GM12878 (cell line): Measurements from ENCODE around the gene PALMD. TPM values are rescaled to one million over a fixed set of nuclear protein-coding genes. Genes with fewer than 3 reads are reported as not detected.

Experiments
- ATAC-seq: fragments of 200-7000 bp; cut with Tn5 transposase; 3 replicates; pipeline ENCODE4 v1.9.1; 2020; ENCODE audit warnings: mild to moderate bottlenecking, moderate library complexity
- BruUV-seq: library from RNA; stranded (reverse); fragments of 400-500 nt; replicated peaks from 2 replicates; lab custom pipeline; 2021; lab: Mats Ljungman, UMichigan
- CTCF ChIA-PET: fragments of 300-600 bp; sonication (Branson Sonifier 250); formaldehyde crosslinking; extraction: SDS; loops from one replicate; lab custom pipeline; 2021; ENCODE audit warnings: inconsistent platforms; lab: Yijun Ruan, JAX
- POLR2A ChIA-PET: fragments of 350-600 bp; formaldehyde crosslinking; extraction: SDS; loops from one replicate; lab custom pipeline; 2021; ENCODE audit warnings: inconsistent platforms; lab: Charles Lee
- RAD21 ChIA-PET: fragments of 300-600 bp; sonication (Branson Sonifier 250); formaldehyde crosslinking; loops from one replicate; lab custom pipeline; 2023; ENCODE audit warnings: antibody characterized with exemption; ENCODE audit not compliant: unreplicated experiment; lab: Charles Lee
- SMC1A ChIA-PET: fragments of 300-600 bp; sonication (Branson Sonifier 250); formaldehyde crosslinking; loops from one replicate; lab custom pipeline; 2023; ENCODE audit not compliant: unreplicated experiment, uncharacterized antibody; lab: Charles Lee
- DNase-seq: peaks from one replicate; pipeline ENCODE4 v3.0.0-alpha.2; 2011; ENCODE audit warnings: low read depth, low spot score
- FAIRE-seq: peaks from 3 replicates; lab custom pipeline; 2011; peaks lifted over from hg19 to GRCh38; lab: Jason Lieb, UNC
- H2AFZ ChIP-seq: 2 replicates; pipeline ENCODE4 v1.6.0; 2011; ENCODE audit warnings: low read depth, low read length, control low read depth; ENCODE audit not compliant: control insufficient read depth
- H3K27ac ChIP-seq: 2 replicates; pipeline ENCODE4 v1.5.1; 2011; ENCODE audit warnings: control low read depth; ENCODE audit not compliant: control insufficient read depth, insufficient read depth
- H3K27me3 ChIP-seq, 2 experiments: replicated peaks in 1 of 2; 2 replicates each; pipeline versions ENCODE4 v1.6.0 to v1.6.1; 2011; ENCODE audit warnings: low read length in 1 of 2; ENCODE audit not compliant: control insufficient read depth in 2 of 2, insufficient read depth in 2 of 2
- H3K36me3 ChIP-seq, 2 experiments: 2 replicates each; pipeline ENCODE4 v1.5.1; 2011; ENCODE audit warnings: low read length in 1 of 2; ENCODE audit not compliant: control insufficient read depth in 2 of 2, insufficient read depth in 2 of 2
- H3K4me1 ChIP-seq: 2 replicates; pipeline ENCODE4 v1.6.1; 2011; ENCODE audit warnings: mild to moderate bottlenecking, low read length, moderate library complexity, mixed read lengths; ENCODE audit not compliant: control insufficient read depth, insufficient read depth
- H3K4me2 ChIP-seq: 2 replicates; pipeline ENCODE4 v1.6.0; 2011; ENCODE audit warnings: control low read depth; ENCODE audit not compliant: control insufficient read depth, insufficient read depth
- H3K4me3 ChIP-seq: fragments of 200-600 bp; sonication (generic); 2 replicates; pipeline ENCODE4 v1.5.1; 2016
- H3K79me2 ChIP-seq: 2 replicates; pipeline ENCODE4 v1.6.0; 2011; ENCODE audit warnings: low read length; ENCODE audit not compliant: control insufficient read depth, insufficient read depth
- H3K9ac ChIP-seq: 2 replicates; pipeline ENCODE4 v1.8.0; 2011; ENCODE audit warnings: low read length, control low read depth, mixed read lengths; ENCODE audit not compliant: control insufficient read depth, insufficient read depth
- H3K9me3 ChIP-seq: replicated peaks from 3 replicates; pipeline ENCODE4 v1.5.1; 2011; ENCODE audit warnings: mild to moderate bottlenecking, low read length; ENCODE audit not compliant: control insufficient read depth, insufficient read depth
- H4K20me1 ChIP-seq: 2 replicates; pipeline ENCODE4 v1.6.0; 2011; ENCODE audit not compliant: control insufficient read depth, insufficient read depth
- ATF7 ChIP-seq: fragments of 450-650 bp; IDR thresholded peaks from 2 replicates; pipeline ENCODE4 v1.6.1; 2016; ENCODE audit warnings: low read depth, mild to moderate bottlenecking
- CREM ChIP-seq: IDR thresholded peaks from 2 replicates; pipeline ENCODE4 v1.6.1; 2014; ENCODE audit warnings: antibody characterized with exemption, low read depth
- MEF2B ChIP-seq: fragments of 450-650 bp; IDR thresholded peaks from 2 replicates; pipeline ENCODE4 v1.6.1; 2018; ENCODE audit warnings: mild to moderate bottlenecking, moderate library complexity; ENCODE audit not compliant: partially characterized antibody, poor library complexity, severe bottlenecking
- NBN ChIP-seq: fragments of 450-650 bp; IDR thresholded peaks from 2 replicates; pipeline ENCODE4 v1.6.1; 2016
- NFYB ChIP-seq: IDR thresholded peaks from 2 replicates; pipeline ENCODE4 v1.6.1; 2011; ENCODE audit warnings: low read depth, mild to moderate bottlenecking, low read length, improper control_type of control experiment, moderate library complexity; ENCODE audit not compliant: insufficient read depth
- NRF1 ChIP-seq: conservative IDR thresholded peaks from 2 replicates; pipeline ENCODE4 v1.6.1; 2011; ENCODE audit warnings: mild to moderate bottlenecking, low read depth, low read length, improper control_type of control experiment
- RBBP5 ChIP-seq: fragments of 200-600 bp; sonication (generic); conservative IDR thresholded peaks from 2 replicates; pipeline ENCODE4 v1.6.1; 2016
- RELA ChIP-seq: fragments of 450-650 bp; IDR thresholded peaks from 2 replicates; pipeline ENCODE4 v1.8.0; 2014; ENCODE audit warnings: borderline replicate concordance; ENCODE audit not compliant: partially characterized antibody
- SMAD5 ChIP-seq: IDR thresholded peaks from 2 replicates; pipeline ENCODE4 v1.6.1; 2016; ENCODE audit warnings: antibody characterized with exemption, low read depth
- SUPT20H ChIP-seq: IDR thresholded peaks from 2 replicates; pipeline ENCODE4 v1.6.1; 2011; ENCODE audit warnings: low read depth, mild to moderate bottlenecking, low read length, moderate library complexity, borderline replicate concordance; ENCODE audit not compliant: control insufficient read depth
- TARDBP ChIP-seq: IDR thresholded peaks from 2 replicates; pipeline ENCODE4 v1.6.1; 2016; ENCODE audit warnings: borderline replicate concordance
- WRNIP1 ChIP-seq: IDR thresholded peaks from 2 replicates; pipeline ENCODE4 v1.6.1; 2011; ENCODE audit warnings: low read depth, low read length, improper control_type of control experiment, borderline replicate concordance
- YY1 ChIP-seq: IDR thresholded peaks from 2 replicates; pipeline ENCODE4 v1.6.1; 2011; ENCODE audit warnings: low read depth, mild to moderate bottlenecking, low read length
- WGBS: methylation state at CpG from one replicate; pipeline ENCODE4 v1.1.6; 2016; ENCODE audit warnings: low lambda C conversion rate; ENCODE audit not compliant: insufficient replicate concordance, insufficient coverage; ENCODE audit errors: missing lambda C conversion rate; 5-methylcytosine and 5-hydroxymethylcytosine counted together
- in situ Hi-C: fragments of 300-500 bp; cut with MboI; formaldehyde crosslinking; loops from 9 replicates; pipeline ENCODE4 v1.14.3; 2018; ENCODE audit warnings: mixed read lengths
- intact Hi-C: fragments of 100-400 bp; cut with micrococcal nuclease; formaldehyde crosslinking; loops from one replicate; pipeline ENCODE4 v1.14.2; 2022; ENCODE audit not compliant: unreplicated experiment
- polyA plus RNA-seq, 11 experiments: library from polyadenylated mRNA; depleted of rRNA in 4 of 11; unstranded in 6 of 11; stranded (reverse) in 5 of 11; fragments of >200 nt; fragmentation: Nextera tagmentation in 4 of 11; fragmentation: Illumina TruSeq in 1 of 11; extraction: Ambion mirVana in 4 of 11; extraction: Trizol in 1 of 11; gene quantifications; 1 replicate in 1 of 11; 2 replicates in 10 of 11; pipeline versions ENCODE4 v1.2.1 to v1.2.3, GENCODE V29; 2011 to 2016; ENCODE audit warnings: inconsistent platforms in 2 of 11, missing spikeins in 2 of 11, low read depth in 1 of 11
- total RNA-seq, 4 experiments: library from RNA; depleted of rRNA in 3 of 4; stranded (reverse); fragments of >200 nt in 3 of 4; fragmentation: Illumina TruSeq in 1 of 4; extraction: Trizol in 1 of 4; gene quantifications; 2 replicates each; pipeline versions ENCODE4 v1.2.1 to v1.2.3, GENCODE V29; 2013 to 2021
- TF ChIP-seq, protein P1 (sequence below): fragments of 450-650 bp; IDR thresholded peaks from 2 replicates; pipeline ENCODE4 v1.6.1; 2017; ENCODE audit warnings: mild to moderate bottlenecking, moderate library complexity
- TF ChIP-seq, protein P2 (sequence below): fragments of 450-650 bp; IDR thresholded peaks from 2 replicates; pipeline ENCODE4 v1.6.1; 2017; ENCODE audit warnings: mild to moderate bottlenecking, low read depth, inconsistent platforms; ENCODE audit not compliant: poor library complexity, severe bottlenecking
- TF ChIP-seq, protein P3 (sequence below): fragments of 450-650 bp; formaldehyde crosslinking; IDR thresholded peaks from 2 replicates; pipeline ENCODE4 v1.4.0; 2022; ENCODE audit warnings: mild to moderate bottlenecking, moderate library complexity

Gene PALMD
- total and polyA plus RNA-seq, 10 of the 15 experiments (the other 5 are each of a cell fraction or from before 2014, with no cell fraction given) = under 0.01 to 0.09 (median 0.04) TPM; not detected in 4

DNA sequence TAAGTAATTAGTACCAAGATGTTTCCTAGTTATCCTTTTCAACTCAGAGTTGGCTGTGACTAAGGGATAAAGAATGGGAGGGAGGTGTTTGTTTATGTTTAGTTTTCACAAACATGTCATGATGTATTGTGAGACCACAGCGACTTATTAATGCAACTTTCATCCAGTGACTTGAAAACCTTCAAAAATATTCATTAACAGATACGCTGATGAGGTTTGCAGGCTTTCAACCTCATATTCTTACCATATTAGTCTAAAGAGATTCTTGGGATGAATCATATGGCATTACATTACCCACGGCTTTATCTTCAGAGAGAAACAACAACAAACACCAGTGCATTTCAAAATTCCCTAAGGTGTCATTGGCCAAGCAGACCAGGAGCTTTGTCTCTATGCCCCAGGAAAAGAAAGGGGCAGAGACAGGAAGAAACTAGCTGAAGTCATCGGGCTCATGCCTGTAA is 36.4 kb downstream of the PALMD start:
- Histone ChIP-seq H3K9ac (no peak overlapping the region), H2AFZ (no peak overlapping the region), H3K4me3 (no peak overlapping the region), H3K9me3 (no peaks in the 10 kb centered on the region), H3K4me1 (no peaks in the 10 kb centered on the region), H4K20me1 (no peaks in the 10 kb centered on the region), H3K27ac (no peak overlapping the region), H3K4me2 (no peak overlapping the region), H3K27me3 (no peaks in the 10 kb centered on the region), H3K79me2 (no peaks in the 10 kb centered on the region), H3K36me3 (no peaks in the 10 kb centered on the region)
- no peak for FAIRE-seq
- ChIA-PET SMC1A (no interaction called here), POLR2A (no interaction called here), RAD21 (interaction anchor here (1.0 to 1.4 kb wide), 2 partner anchors 9 to 12 kb away, joined by 3 to 4 read pairs; no protein-coding TSS in a partner anchor), CTCF (interaction anchor here (1.3 to 1.5 kb wide), 2 partner anchors 9 to 25 kb away, joined by 4 to 5 read pairs; no protein-coding TSS in a partner anchor)
- in situ Hi-C loops = no loop called here
- DNase-seq = no peak
- 1% methylated on average over 4 of the region's 4 CpGs for WGBS
- intact Hi-C loops = loop anchor here (10.0 kb wide), 1 partner anchor 358 kb away; no protein-coding TSS in a partner anchor
- no TSS peak for BruUV-seq
- ATAC-seq = no peak
- TF ChIP-seq SMAD5 (no peak), TARDBP (no peak), WRNIP1 (no peak), CREM (no peak), ATF7 (no peak), NFYB (no peak), SUPT20H (no peak), NBN (no peak), YY1 (no peak), MEF2B (no peak), NRF1 (no peak), RBBP5 (no peak), RELA (no peak)
- TF ChIP-seq, protein P1, sequence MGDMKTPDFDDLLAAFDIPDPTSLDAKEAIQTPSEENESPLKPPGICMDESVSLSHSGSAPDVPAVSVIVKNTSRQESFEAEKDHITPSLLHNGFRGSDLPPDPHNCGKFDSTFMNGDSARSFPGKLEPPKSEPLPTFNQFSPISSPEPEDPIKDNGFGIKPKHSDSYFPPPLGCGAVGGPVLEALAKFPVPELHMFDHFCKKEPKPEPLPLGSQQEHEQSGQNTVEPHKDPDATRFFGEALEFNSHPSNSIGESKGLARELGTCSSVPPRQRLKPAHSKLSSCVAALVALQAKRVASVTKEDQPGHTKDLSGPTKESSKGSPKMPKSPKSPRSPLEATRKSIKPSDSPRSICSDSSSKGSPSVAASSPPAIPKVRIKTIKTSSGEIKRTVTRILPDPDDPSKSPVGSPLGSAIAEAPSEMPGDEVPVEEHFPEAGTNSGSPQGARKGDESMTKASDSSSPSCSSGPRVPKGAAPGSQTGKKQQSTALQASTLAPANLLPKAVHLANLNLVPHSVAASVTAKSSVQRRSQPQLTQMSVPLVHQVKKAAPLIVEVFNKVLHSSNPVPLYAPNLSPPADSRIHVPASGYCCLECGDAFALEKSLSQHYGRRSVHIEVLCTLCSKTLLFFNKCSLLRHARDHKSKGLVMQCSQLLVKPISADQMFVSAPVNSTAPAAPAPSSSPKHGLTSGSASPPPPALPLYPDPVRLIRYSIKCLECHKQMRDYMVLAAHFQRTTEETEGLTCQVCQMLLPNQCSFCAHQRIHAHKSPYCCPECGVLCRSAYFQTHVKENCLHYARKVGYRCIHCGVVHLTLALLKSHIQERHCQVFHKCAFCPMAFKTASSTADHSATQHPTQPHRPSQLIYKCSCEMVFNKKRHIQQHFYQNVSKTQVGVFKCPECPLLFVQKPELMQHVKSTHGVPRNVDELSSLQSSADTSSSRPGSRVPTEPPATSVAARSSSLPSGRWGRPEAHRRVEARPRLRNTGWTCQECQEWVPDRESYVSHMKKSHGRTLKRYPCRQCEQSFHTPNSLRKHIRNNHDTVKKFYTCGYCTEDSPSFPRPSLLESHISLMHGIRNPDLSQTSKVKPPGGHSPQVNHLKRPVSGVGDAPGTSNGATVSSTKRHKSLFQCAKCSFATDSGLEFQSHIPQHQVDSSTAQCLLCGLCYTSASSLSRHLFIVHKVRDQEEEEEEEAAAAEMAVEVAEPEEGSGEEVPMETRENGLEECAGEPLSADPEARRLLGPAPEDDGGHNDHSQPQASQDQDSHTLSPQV = no peak
- TF ChIP-seq, protein P2, sequence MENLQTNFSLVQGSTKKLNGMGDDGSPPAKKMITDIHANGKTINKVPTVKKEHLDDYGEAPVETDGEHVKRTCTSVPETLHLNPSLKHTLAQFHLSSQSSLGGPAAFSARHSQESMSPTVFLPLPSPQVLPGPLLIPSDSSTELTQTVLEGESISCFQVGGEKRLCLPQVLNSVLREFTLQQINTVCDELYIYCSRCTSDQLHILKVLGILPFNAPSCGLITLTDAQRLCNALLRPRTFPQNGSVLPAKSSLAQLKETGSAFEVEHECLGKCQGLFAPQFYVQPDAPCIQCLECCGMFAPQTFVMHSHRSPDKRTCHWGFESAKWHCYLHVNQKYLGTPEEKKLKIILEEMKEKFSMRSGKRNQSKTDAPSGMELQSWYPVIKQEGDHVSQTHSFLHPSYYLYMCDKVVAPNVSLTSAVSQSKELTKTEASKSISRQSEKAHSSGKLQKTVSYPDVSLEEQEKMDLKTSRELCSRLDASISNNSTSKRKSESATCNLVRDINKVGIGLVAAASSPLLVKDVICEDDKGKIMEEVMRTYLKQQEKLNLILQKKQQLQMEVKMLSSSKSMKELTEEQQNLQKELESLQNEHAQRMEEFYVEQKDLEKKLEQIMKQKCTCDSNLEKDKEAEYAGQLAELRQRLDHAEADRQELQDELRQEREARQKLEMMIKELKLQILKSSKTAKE = no peak
- TF ChIP-seq, protein P3, sequence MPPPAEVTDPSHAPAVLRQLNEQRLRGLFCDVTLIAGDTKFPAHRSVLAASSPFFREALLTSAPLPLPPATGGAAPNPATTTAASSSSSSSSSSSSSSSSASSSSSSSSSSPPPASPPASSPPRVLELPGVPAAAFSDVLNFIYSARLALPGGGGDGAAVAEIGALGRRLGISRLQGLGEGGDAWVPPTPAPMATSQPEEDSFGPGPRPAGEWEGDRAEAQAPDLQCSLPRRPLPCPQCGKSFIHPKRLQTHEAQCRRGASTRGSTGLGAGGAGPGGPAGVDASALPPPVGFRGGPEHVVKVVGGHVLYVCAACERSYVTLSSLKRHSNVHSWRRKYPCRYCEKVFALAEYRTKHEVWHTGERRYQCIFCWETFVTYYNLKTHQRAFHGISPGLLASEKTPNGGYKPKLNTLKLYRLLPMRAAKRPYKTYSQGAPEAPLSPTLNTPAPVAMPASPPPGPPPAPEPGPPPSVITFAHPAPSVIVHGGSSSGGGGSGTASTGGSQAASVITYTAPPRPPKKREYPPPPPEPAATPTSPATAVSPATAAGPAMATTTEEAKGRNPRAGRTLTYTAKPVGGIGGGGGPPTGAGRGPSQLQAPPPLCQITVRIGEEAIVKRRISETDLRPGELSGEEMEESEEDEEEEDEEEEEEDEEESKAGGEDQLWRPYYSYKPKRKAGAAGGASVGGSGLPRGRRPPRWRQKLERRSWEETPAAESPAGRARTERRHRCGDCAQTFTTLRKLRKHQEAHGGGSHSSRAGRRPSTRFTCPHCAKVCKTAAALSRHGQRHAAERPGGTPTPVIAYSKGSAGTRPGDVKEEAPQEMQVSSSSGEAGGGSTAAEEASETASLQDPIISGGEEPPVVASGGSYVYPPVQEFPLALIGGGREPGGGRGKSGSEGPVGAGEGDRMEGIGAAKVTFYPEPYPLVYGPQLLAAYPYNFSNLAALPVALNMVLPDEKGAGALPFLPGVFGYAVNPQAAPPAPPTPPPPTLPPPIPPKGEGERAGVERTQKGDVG = no peak
